Right cardiac atrium (tissue), 5 donors: ENCODE data around the gene UAP1. TPM values are rescaled to one million over a fixed set of nuclear protein-coding genes. Genes with fewer than 3 reads are reported as not detected.
"Not testable (repeated sequence)": the region's sequence is repeated elsewhere in the genome, so short reads cannot be mapped to it uniquely, and the experiment has no call there.

ENCODE experiments used
- ATAC-seq, 2 donors: fragments of 200-7000 bp; cut with Tn5 transposase; one replicate each; pipeline versions ENCODE4 v1.8.0 to v1.9.1; 2020; ENCODE audit warnings: moderate library complexity in 2 of 2, mild to moderate bottlenecking in 1 of 2
- DNase-seq, 3 donors: peaks; one replicate each; pipeline ENCODE4 v3.0.0-alpha.2; 2020
- H3K27ac ChIP-seq: one replicate; pipeline ENCODE4 v1.5.1; 2013; ENCODE audit warnings: mild to moderate bottlenecking, low read length, control low read depth, moderate library complexity
- H3K27me3 ChIP-seq: one replicate; pipeline ENCODE4 v1.6.1; 2013; ENCODE audit not compliant: control insufficient read depth, insufficient read depth
- H3K4me1 ChIP-seq: one replicate; pipeline ENCODE4 v1.6.1; 2013; ENCODE audit warnings: low read length; ENCODE audit not compliant: control insufficient read depth, insufficient read depth
- H3K4me3 ChIP-seq: one replicate; pipeline ENCODE4 v1.5.1; 2013; ENCODE audit warnings: low read length, control low read depth
- H3K9me3 ChIP-seq: one replicate; pipeline ENCODE4 v1.6.1; 2013; ENCODE audit warnings: low read length; ENCODE audit not compliant: control insufficient read depth
- WGBS: extraction: QIAGEN DNeasy Blood & Tissue Kit; methylation state at CpG from one replicate; pipeline ENCODE4 v1.1.7; 2013; 5-methylcytosine and 5-hydroxymethylcytosine counted together
- intact Hi-C, 4 donors: fragments of 100-400 bp; cut with DNase I; formaldehyde crosslinking; loops; one replicate each; pipeline versions ENCODE4 v1.11.0 to v1.14.0; 2022 to 2023
- polyA plus RNA-seq: library from polyadenylated mRNA; stranded (reverse); fragments of 200-250 nt; gene quantifications from one replicate; pipeline ENCODE4 v1.2.3, GENCODE V29; 2013
- total RNA-seq, 4 donors: library from RNA; stranded (reverse); fragmentation: NEBNext Ultra II Directional; extraction: Animal tissue kit (Norgen Biotek cat#: 25700); gene quantifications; one replicate each; pipeline ENCODE4 v1.2.1, GENCODE V29; 2021
- donor health status: healthy with polysubstance abuse.
- donor health status: DM: no; HTN: yes; CAD: no.
- donor health status: DM: no; HTN: no; CAD: no.
- donor health status: DM: no; HTN: yes; CAD: no; lungs with severe emphysema.
- donor health status: DM: yes; HTN: yes; CAD: no.

UAP1 gene
- total and polyA plus RNA-seq, 5 donors: 23.9 to 51.4 (median 32.7) TPM

DNA sequence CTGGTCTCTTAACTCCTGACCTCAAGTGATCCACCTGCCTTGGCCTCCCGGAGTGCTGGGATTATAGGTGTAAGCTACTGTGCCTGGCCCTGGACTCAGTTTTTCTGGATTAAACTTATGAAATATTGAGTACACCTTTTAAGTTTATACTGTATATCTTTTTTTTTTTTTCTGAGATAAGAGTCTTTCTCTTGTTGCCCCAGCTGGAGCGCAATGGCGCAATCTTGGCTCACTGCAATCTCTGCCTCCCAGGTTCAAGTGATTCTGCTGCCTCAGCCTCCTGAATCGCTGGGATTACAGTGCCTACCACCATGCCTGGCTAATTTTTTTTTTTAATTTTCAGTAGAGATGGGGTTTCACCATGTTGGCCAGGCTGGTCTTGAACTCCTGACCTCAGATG is 23.6 kb downstream of the UAP1 start:
- ATAC-seq, H3K27ac ChIP-seq, H3K27me3 ChIP-seq, H3K4me1 ChIP-seq, H3K4me3 ChIP-seq, intact Hi-C loops, DNase-seq, H3K9me3 ChIP-seq: not testable (repeated sequence)
- WGBS: 96% methylated on average over 4 of the region's 4 CpGs

DNA sequence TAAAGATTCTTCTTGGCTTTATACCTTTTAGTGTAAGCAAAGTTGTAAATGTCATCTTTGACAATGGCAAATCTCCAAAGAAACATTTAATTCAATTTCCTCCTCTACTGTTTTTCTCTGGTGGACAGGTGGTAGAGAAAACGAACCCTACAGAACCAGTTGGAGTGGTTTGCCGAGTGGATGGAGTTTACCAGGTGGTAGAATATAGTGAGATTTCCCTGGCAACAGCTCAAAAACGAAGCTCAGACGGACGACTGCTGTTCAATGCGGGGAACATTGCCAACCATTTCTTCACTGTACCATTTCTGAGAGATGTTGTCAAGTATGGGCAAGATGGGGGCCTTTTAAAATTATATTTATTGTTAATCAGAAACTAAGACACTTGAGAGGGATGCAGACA is 25.8 kb downstream of the UAP1 start:
- Histone ChIP-seq H3K4me3 (no peak overlapping the region), H3K4me1 (no peaks in the 10 kb centered on the region), H3K27ac (no peak overlapping the region), H3K9me3 (no peaks in the 10 kb centered on the region), H3K27me3 (no peaks in the 10 kb centered on the region)
- ATAC-seq: no peak
- DNase-seq: no peak
- intact Hi-C loops: no loop called here
- 70% methylated on average over 6 of the region's 6 CpGs for WGBS

DNA sequence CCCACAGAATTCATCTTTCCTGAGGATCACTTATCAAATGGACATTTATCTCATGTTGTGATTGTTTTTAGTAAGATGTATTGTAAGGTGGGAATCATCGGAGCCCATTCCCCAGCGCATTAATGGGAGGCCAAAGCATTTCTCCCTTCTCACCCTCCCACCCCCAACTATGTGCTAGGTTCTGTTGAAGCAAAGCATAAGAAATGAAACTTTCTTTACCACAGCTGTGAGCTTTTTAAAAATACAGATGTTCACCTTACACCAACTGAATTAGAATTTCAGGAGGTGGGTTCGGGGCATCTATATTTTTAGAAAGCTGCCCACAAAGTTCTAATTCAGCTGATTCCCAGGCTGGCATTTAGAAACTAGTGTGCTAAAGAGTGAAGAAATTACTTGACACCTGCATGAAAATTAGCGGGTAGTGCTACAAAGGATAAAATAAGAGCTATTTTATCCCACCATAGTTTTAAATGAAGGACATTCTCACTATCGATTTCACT is 26.3 kb downstream of the UAP1 start:
- intact Hi-C loops: no loop called here
- no peak for ATAC-seq
- Histone ChIP-seq H3K9me3 (no peaks in the 10 kb centered on the region), H3K4me3 (no peak overlapping the region), H3K4me1 (no peaks in the 10 kb centered on the region), H3K27me3 (no peaks in the 10 kb centered on the region), H3K27ac (no peak overlapping the region)
- 96% methylated on average over 5 of the region's 5 CpGs for WGBS
- no peak for DNase-seq

DNA sequence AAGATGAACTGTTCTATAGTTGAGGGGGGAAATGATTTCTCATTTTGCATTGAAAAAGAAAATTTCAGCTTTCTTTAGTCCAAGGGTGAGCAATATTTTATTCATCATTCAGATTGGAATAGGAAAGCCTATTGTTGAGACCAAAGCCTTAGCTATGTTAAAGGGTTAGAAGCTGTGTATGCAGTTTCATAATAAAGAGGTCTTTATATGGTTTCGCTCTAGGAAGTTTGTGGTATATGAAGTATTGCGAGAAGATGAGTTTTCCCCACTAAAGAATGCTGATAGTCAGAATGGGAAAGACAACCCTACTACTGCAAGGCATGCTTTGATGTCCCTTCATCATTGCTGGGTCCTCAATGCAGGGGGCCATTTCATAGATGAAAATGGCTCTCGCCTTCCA is 28.6 kb downstream of the UAP1 start:
- Histone ChIP-seq H3K9me3 (no peaks in the 10 kb centered on the region), H3K4me3 (no peak overlapping the region), H3K27ac (no peak overlapping the region), H3K4me1 (no peaks in the 10 kb centered on the region), H3K27me3 (no peaks in the 10 kb centered on the region)
- ATAC-seq: no peak
- WGBS: 92% methylated on average over 3 of the region's 3 CpGs
- no peak for DNase-seq
- intact Hi-C loops: no loop called here

DNA sequence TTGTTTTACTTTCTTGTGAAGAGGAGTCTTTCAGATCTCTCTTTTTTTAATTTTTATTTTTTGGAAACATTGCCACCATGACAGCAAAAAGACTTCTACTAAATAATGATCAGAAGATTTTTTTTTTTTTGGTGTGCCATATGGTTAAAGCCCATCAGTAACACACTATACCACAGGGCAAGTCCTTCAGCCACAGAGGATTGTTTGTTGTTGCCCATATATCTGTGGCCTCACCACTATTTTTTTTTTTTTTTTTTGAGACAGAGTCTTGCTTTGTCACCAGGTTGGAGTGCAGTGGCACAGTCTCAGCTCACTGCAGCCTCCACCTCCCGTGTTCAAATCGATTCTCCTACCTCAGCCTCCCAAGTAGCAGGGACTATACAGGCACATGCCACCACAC is 29.2 kb downstream of the UAP1 start:
- 98% methylated on average over 2 of the region's 2 CpGs for WGBS
- Histone ChIP-seq H3K4me3 (no peak overlapping the region), H3K9me3 (no peaks in the 10 kb centered on the region), H3K27ac (no peak overlapping the region), H3K4me1 (no peaks in the 10 kb centered on the region), H3K27me3 (no peaks in the 10 kb centered on the region)
- no peak for DNase-seq
- intact Hi-C loops: no loop called here
- ATAC-seq: no peak

DNA sequence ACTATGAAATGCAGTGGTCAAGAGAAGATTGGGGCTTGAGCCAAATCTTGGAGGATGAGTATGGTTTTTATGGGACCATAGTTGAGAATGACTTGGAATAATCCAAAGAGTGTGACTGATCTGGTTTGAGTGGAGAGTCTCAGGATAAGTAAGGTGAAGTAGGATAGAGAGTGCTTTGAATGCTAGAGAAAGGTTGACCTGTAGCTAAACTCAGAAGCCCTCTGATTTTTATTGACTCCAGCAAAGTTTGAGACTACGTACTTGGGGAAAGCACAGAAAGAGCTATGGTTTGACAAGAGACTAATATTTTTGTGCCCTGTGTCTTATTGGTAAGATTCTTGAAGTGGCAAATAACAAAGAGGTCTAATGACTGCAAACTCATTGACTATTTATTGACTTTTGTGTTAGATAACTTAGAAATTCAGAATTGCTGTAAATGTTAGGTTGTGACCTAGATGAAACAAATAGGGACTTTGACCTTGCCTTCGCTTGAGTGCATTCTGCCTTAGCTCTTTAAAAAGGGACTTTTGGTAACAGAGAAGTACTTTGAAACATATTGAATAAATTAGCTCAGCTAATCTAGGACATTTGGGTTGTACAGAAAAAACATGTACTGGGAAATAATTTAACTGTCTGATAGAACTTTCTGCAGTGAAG is 35.1 kb downstream of the UAP1 start:
- Histone ChIP-seq H3K4me1 (no peaks in the 10 kb centered on the region), H3K4me3 (no peak overlapping the region), H3K27me3 (no peaks in the 10 kb centered on the region), H3K27ac (no peak overlapping the region), H3K9me3 (no peaks in the 10 kb centered on the region)
- no peak for DNase-seq
- ATAC-seq: no peak
- WGBS: 93% methylated on average over 2 of the region's 2 CpGs
- intact Hi-C loops: no loop called here

DNA sequence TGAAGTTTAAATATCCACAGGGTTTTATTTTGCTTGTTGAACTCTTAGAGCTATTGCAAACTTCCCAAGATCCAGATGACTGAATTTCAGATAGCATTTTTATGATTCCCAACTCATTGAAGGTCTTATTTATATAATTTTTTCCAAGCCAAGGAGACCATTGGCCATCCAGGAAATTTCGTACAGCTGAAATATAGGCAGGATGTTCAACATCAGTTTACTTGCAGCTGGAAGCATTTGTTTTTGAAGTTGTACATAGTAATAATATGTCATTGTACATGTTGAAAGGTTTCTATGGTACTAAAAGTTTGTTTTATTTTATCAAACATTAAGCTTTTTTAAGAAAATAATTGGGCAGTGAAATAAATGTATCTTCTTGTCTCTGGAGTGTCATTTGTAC is 37.9 kb downstream of the UAP1 start:
- H3K4me3 ChIP-seq: no peak overlapping the region
- no peaks in the 10 kb centered on the region for H3K4me1 ChIP-seq
- intact Hi-C loops: no loop called here
- WGBS: 68% methylated on average over 1 of the region's 1 CpG
- no peaks in the 10 kb centered on the region for H3K9me3 ChIP-seq
- no peaks in the 10 kb centered on the region for H3K27me3 ChIP-seq
- H3K27ac ChIP-seq: no peak overlapping the region
- DNase-seq (no peak), ATAC-seq (no peak)

DNA sequence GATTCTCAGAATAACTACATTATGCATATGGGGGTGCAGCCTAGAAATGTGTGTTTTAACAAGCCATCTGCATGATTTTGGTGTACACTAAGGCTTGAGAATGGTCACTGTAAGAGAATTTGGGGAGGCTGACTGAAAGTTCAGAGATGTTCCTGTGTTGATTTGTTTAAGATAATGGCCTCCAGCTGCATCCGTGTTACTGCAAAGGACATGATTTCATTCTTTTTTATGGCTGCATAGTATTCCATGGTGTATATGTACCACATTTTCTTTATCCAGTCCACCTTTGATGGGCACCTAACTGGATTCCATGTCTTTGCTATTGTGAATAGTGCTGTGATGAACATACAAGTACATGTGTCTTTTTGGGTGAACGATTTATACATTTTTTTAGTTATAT is 41.6 kb downstream of the UAP1 start:
- H3K4me1 ChIP-seq, H3K9me3 ChIP-seq, DNase-seq, H3K27me3 ChIP-seq, H3K27ac ChIP-seq, ATAC-seq, intact Hi-C loops, H3K4me3 ChIP-seq: not testable (repeated sequence)
- 94% methylated on average over 2 of the region's 2 CpGs for WGBS

DNA sequence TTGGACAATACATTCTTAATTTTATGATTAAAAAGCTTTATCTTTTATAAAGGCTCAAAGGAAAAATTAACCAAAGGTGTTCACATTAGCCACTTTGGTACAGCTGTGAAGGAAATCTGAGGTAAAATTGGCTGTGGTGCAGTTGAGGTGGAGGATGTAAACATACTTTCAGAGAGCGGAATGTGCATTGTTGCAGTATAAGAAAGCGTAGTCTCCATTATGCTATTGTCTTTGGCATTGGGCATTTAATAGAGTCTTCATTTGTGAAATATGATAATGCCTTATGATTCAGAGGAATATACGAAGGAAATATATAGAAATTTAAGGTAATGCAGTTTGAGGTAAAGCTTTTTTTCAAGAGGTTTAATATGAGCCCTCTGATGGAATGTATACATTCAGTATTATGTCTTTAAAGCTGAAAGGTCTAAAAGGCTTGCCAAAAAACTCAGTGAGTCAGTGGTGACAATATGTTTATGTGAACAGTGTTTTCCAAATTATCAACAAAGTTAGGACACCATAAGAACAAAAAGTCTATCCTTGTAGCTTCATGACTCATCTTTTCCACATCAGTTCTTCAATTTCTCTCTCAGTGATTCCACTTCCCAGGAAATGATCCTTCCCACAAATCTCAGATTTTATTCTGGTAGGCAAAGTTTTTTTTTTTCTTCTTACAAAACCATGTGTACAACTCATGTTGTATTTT is 43.9 kb downstream of the UAP1 start:
- Histone ChIP-seq H3K4me1 (no peaks in the 10 kb centered on the region), H3K27me3 (no peaks in the 10 kb centered on the region), H3K4me3 (no peak overlapping the region), H3K9me3 (no peaks in the 10 kb centered on the region), H3K27ac (no peak overlapping the region)
- no peak for ATAC-seq
- 94% methylated on average over 3 of the region's 3 CpGs for WGBS
- DNase-seq: no peak
- intact Hi-C loops: no loop called here

DNA sequence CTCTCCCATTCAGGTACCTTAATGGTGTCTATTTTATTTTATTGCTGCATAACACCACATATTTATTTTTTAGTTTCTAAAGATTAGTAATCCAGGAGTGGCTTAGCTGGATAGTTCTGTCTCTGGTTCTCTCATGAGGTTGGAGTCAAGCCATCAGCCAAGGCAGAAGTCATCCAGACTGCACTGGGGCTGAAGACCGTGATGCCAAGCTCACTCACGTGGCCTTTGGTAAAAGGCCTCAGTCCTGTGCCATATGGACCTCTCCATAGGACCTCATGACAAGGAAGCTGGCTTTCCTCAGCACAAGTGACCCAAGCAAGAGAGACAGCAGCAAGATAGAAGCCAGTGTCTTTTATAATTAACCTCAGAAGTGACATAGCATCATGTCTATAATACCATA is 47.8 kb downstream of the UAP1 start:
- Histone ChIP-seq H3K27ac (no peak overlapping the region), H3K27me3 (no peaks in the 10 kb centered on the region), H3K4me3 (no peak overlapping the region), H3K4me1 (no peaks in the 10 kb centered on the region), H3K9me3 (no peaks in the 10 kb centered on the region)
- ATAC-seq (no peak), DNase-seq (no peak)
- 75% methylated on average over 2 of the region's 2 CpGs for WGBS
- intact Hi-C loops: no loop called here

DNA sequence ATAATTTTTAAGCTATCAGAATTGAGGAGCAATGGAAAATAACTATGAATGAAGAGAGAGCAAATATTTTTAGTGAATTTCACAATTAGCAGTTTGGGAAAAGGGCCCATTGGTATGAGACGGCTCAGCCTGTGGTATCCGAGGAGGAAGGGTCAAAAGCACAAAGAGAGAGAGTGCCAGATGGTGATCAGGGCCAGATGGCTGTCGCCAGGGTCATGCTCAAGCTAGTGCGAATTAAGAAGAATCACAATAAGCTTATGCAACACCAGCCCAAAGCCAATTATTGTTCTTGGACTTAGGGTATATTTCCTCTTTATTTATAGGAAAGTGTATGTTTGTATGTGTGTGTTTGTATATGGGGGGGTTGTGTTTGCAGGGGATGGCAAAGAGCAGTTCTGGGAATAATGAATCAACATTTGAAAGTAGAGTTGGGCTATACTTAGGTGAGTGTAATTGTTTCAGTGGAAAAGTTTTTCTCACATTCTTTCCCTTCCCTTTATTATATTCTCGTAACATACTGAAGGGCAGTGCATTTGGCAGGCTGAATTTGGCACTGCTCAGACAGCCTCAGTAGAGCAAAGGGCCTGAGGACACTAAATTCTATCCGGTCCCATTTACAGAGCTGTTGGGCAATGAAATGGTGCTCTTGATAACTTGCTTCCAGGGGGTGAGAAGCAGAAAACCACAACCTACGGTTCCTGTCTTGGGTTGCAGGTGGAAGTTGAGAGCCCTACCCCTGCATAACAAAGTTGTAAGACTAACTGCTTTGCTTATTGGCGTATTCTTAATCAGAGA is 51.3 kb downstream of the UAP1 start:
- Histone ChIP-seq H3K9me3 (no peaks in the 10 kb centered on the region), H3K4me3 (no peak overlapping the region), H3K27ac (peak overlapping the region; percentile 33), H3K4me1 (no peaks in the 10 kb centered on the region), H3K27me3 (no peaks in the 10 kb centered on the region)
- intact Hi-C loops: loop anchor here in 2 of 4 donors (10.0 kb wide), 2 partner anchors 172 to 182 kb away; partner anchors contain the start of gene HSD17B7 (in 1 of the 2)
- peak; percentile 63 to 88 (median 77) for DNase-seq
- WGBS: 46% methylated on average over 8 of the region's 8 CpGs
- peak; percentile 80 to 92 for ATAC-seq
